Lower lobe of right lung (tissue), 2 donors: ENCODE measurements around the gene RAPGEF4. TPM values are rescaled to one million over a fixed set of nuclear protein-coding genes. Genes with fewer than 3 reads are reported as not detected.

Source experiments
- ATAC-seq, 2 donors: fragments of 200-7000 bp; cut with Tn5 transposase; one replicate each; pipeline ENCODE4 v1.9.1; 2020 to 2022; ENCODE audit warnings: mild to moderate bottlenecking in 2 of 2, moderate library complexity in 2 of 2
- DNase-seq: peaks from one replicate; pipeline ENCODE4 v3.0.0-alpha.2; 2020
- H3K27ac ChIP-seq: fragments of 200-600 bp; one replicate; pipeline ENCODE4 v1.8.0; 2022
- H3K27me3 ChIP-seq: fragments of 200-600 bp; one replicate; pipeline ENCODE4 v1.8.0; 2022; ENCODE audit warnings: low read depth
- H3K36me3 ChIP-seq: fragments of 200-600 bp; one replicate; pipeline ENCODE4 v1.8.0; 2022; ENCODE audit warnings: mild to moderate bottlenecking
- H3K4me1 ChIP-seq: fragments of 200-600 bp; one replicate; pipeline ENCODE4 v1.8.0; 2022
- H3K4me3 ChIP-seq: fragments of 200-600 bp; one replicate; pipeline ENCODE4 v1.8.0; 2022; ENCODE audit warnings: mild to moderate bottlenecking
- H3K9me3 ChIP-seq: fragments of 200-600 bp; one replicate; pipeline ENCODE4 v1.8.0; 2022
- intact Hi-C: fragments of 100-400 bp; cut with DNase I; formaldehyde crosslinking; loops from one replicate; pipeline ENCODE4 v1.11.0; 2022
- total RNA-seq: library from RNA; stranded (reverse); fragmentation: NEBNext Ultra II Directional; extraction: Animal tissue kit (Norgen Biotek cat#: 25700); gene quantifications from one replicate; pipeline ENCODE4 v1.2.1, GENCODE V29; 2021
- TF ChIP-seq, protein P1 (sequence below): fragments of 200-600 bp; IDR thresholded peaks from one replicate; pipeline ENCODE4 v1.8.0; 2022; ENCODE audit warnings: antibody characterized with exemption, mild to moderate bottlenecking
- donor health status: DM: no; HTN: yes; CAD: no; lungs with severe emphysema.

The RAPGEF4 gene
- total RNA-seq, 1 donor from 2014 or later = 14.6 TPM

GRCh38 chr2:172953970-172954852, 218.6 kb downstream of the RAPGEF4 start:
- Histone ChIP-seq H3K27me3 (no peaks in the 10 kb centered on the region), H3K9me3 (no peaks in the 10 kb centered on the region), H3K4me3 (no peak overlapping the region), H3K27ac (no peak overlapping the region), H3K4me1 (no peaks in the 10 kb centered on the region), H3K36me3 (no peaks in the 10 kb centered on the region)
- DNase-seq (no peak), ATAC-seq (no peak)
- TF ChIP-seq, protein P1, sequence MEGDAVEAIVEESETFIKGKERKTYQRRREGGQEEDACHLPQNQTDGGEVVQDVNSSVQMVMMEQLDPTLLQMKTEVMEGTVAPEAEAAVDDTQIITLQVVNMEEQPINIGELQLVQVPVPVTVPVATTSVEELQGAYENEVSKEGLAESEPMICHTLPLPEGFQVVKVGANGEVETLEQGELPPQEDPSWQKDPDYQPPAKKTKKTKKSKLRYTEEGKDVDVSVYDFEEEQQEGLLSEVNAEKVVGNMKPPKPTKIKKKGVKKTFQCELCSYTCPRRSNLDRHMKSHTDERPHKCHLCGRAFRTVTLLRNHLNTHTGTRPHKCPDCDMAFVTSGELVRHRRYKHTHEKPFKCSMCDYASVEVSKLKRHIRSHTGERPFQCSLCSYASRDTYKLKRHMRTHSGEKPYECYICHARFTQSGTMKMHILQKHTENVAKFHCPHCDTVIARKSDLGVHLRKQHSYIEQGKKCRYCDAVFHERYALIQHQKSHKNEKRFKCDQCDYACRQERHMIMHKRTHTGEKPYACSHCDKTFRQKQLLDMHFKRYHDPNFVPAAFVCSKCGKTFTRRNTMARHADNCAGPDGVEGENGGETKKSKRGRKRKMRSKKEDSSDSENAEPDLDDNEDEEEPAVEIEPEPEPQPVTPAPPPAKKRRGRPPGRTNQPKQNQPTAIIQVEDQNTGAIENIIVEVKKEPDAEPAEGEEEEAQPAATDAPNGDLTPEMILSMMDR = no peak
- intact Hi-C loops = no loop called here

DNA sequence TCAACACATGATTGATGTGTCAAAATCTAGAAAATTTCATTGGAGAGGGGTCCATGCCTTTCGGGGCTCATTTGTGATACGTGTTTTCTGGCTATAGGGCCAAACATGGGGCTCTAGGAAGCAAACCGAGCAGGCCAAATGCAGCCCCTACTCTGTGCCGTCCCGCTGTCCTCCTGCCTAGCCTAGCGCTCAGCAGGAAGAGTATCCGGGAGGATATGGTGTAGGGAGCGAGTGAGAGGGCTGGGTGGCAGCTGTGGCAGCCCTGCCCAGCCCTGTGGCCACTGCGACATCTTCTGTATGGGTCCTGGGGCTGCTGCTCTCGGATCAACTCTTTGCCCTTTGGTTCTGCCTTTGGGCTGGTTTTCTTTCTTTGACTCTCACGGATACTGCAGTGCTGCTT, 219.9 kb downstream of the RAPGEF4 start:
- TF ChIP-seq, protein P1 = no peak
- Histone ChIP-seq H3K4me1 (no peaks in the 10 kb centered on the region), H3K27me3 (no peaks in the 10 kb centered on the region), H3K9me3 (no peaks in the 10 kb centered on the region), H3K36me3 (no peaks in the 10 kb centered on the region), H3K4me3 (no peak overlapping the region), H3K27ac (no peak overlapping the region)
- ATAC-seq (no peak), DNase-seq (no peak)
- intact Hi-C loops = no loop called here

GRCh38 chr2:172957734-172958133, 222.1 kb downstream of the RAPGEF4 start:
- no peaks in the 10 kb centered on the region for H3K36me3 ChIP-seq
- H3K9me3 ChIP-seq = no peaks in the 10 kb centered on the region
- H3K27ac ChIP-seq = no peak overlapping the region
- intact Hi-C loops = no loop called here
- ATAC-seq (no peak), DNase-seq (no peak)
- H3K4me3 ChIP-seq = no peak overlapping the region
- H3K4me1 ChIP-seq = no peaks in the 10 kb centered on the region
- H3K27me3 ChIP-seq = no peaks in the 10 kb centered on the region
- TF ChIP-seq, protein P1 = no peak

- DNase-seq = no peak
- TF ChIP-seq, protein P1 = no peak
- H3K4me3 ChIP-seq = no peak overlapping the region
- no peaks in the 10 kb centered on the region for H3K9me3 ChIP-seq
- H3K27me3 ChIP-seq = no peaks in the 10 kb centered on the region
- H3K36me3 ChIP-seq = no peaks in the 10 kb centered on the region
- intact Hi-C loops = no loop called here
- no peak for ATAC-seq
- no peaks in the 10 kb centered on the region for H3K4me1 ChIP-seq
- H3K27ac ChIP-seq = no peak overlapping the region
Measured at GRCh38 chr2:172962082-172962481, 226.4 kb downstream of the RAPGEF4 start.

- DNase-seq (no peak), ATAC-seq (no peak)
- intact Hi-C loops = no loop called here
- peaks cover 7% of the 10 kb centered on the region for H3K4me1 ChIP-seq
- H3K36me3 ChIP-seq = no peaks in the 10 kb centered on the region
- H3K27me3 ChIP-seq = no peaks in the 10 kb centered on the region
- no peak overlapping the region for H3K27ac ChIP-seq
- H3K9me3 ChIP-seq = no peaks in the 10 kb centered on the region
- TF ChIP-seq, protein P1 = no peak
- H3K4me3 ChIP-seq = no peak overlapping the region
Measured at GRCh38 chr2:172962824-172963223, 227.2 kb downstream of the RAPGEF4 start.
